Suprapubic skin (tissue), 3 donors: Measurements from ENCODE around the gene ST6GAL1.

Experiments used
- EP300 ChIP-seq: sonication (generic); formaldehyde crosslinking; IDR thresholded peaks from one replicate; pipeline ENCODE4 v1.6.1; 2017; ENCODE audit warnings: antibody characterized with exemption
- POLR2A ChIP-seq, 2 donors: fragments of 450-650 bp; IDR thresholded peaks; one replicate each; pipeline ENCODE4 v1.6.1; 2017; ENCODE audit warnings: antibody characterized with exemption in 2 of 2, mild to moderate bottlenecking in 2 of 2, moderate library complexity in 2 of 2
- TF ChIP-seq, protein P1 (sequence below), 2 donors: fragments of 200-600 bp in 1 of 2; fragments of 450-650 bp in 1 of 2; sonication (generic) in 1 of 2; IDR thresholded peaks; one replicate each; pipeline ENCODE4 v1.5.1; 2016 to 2019; ENCODE audit warnings: antibody characterized with exemption in 2 of 2, mild to moderate bottlenecking in 1 of 2, moderate library complexity in 1 of 2

DNA sequence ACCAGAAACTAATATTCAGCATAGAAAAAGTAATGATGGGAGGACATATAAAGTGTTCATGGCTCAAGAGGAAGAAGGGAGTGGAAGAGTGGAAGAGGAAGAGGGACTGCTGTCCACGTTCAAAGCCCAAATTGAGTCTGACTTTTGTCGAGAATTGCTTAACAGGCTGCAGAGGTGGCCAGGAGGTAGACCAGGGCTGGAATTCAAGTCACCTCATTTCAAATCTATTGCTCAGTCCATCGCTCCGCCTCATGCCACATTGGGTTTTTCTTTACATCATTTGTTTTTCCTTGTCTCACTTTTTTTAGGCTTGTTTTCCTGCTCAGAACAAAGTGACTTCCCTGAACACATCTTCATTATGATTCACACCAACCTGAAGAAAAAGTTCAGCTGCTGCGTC lies 112.0 kb downstream of the ST6GAL1 start:
- TF ChIP-seq EP300 (no peak), POLR2A (IDR thresholded peaks at IDR 0.05) (no peak)
- TF ChIP-seq, protein P1, sequence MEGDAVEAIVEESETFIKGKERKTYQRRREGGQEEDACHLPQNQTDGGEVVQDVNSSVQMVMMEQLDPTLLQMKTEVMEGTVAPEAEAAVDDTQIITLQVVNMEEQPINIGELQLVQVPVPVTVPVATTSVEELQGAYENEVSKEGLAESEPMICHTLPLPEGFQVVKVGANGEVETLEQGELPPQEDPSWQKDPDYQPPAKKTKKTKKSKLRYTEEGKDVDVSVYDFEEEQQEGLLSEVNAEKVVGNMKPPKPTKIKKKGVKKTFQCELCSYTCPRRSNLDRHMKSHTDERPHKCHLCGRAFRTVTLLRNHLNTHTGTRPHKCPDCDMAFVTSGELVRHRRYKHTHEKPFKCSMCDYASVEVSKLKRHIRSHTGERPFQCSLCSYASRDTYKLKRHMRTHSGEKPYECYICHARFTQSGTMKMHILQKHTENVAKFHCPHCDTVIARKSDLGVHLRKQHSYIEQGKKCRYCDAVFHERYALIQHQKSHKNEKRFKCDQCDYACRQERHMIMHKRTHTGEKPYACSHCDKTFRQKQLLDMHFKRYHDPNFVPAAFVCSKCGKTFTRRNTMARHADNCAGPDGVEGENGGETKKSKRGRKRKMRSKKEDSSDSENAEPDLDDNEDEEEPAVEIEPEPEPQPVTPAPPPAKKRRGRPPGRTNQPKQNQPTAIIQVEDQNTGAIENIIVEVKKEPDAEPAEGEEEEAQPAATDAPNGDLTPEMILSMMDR (IDR thresholded peaks at IDR 0.05), result no peak
